HG03095 (cell line): ENCODE data around the gene CABLES1.

ENCODE experiments used
- ATAC-seq: cut with Tn5 transposase; IDR thresholded peaks from one replicate; pipeline ENCODE4 v1.9.1; 2021; ENCODE audit warnings: moderate library complexity; ENCODE audit not compliant: unreplicated experiment

The CABLES1 gene

DNA sequence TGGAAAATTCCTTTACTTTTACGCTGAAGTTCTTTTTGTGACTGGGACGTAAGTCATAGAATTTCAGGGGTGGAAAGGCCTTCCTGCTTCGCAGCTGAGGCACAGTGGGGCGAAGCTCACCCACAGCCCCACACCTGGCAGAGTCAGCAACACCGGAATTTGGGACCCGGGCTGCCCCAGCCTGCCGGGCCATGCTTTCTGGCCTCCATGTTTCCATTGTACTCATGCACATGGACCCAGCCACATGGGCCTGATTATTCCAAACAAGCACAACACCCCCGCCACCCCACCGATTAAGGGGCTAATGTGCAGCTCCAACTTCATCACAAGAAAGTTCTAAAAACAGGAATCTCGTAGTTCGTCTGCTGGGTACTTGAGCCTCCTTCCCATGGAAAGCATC, 82.5 kb downstream of the CABLES1 start:
- ATAC-seq: no peak

DNA sequence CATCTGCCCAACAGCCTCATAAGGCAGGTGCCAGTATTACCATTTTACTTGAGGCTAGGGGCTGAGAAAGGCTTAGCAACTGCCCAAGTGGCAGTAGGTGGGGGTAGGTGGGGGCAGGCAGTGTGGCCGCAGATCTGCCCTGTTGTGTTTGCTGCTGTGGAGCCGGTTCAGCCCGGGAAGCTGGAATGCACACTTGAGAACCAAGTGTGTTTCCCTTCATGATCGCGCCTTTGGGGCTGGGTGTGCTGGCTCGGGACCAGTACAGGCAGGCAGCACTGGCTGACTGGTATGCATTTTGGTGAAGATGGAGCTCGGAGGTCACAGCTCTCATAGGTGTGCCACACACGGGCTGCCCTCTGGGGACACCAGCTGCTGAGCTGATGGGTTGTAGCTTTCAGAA, 85.1 kb downstream of the CABLES1 start:
- ATAC-seq: no peak

DNA sequence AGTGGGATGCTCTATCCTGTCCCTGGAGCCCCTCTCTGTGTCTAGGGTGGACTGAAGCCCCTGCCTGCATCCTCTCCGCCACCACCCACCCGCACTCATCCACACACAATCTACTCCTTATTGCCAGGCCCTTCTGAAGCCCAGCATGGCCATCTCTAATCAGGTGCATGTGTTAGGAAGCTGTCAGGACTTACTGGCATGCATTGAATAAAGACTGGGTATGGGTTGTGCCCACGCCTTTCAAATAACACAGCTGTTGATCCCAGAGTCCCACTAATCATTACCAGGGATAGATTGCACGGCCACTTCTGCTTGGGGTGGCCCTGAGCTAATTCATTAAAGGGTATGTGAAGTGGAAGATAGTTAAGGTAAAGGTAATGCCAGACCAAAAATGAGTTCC, 88.4 kb downstream of the CABLES1 start:
- ATAC-seq: no peak

DNA sequence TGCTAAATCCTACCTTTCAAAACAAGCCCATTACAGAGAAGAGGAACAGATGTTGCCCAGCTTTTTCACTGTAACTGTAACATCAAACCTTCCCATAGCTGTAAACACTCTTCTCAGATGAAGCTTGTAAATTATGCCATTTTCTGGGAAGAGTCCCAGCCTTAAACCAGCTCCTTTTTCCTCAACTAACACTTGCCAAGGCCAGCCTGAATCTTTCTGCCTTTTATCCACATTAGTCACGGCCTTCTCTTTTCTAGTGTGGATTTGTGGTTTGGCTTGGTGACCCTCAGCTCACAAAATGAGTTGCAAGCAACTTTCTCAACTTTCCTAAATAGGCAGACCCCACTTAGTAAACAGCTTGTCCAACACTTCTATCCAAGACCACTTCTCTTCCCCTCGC, 90.2 kb downstream of the CABLES1 start:
- no peak for ATAC-seq

DNA sequence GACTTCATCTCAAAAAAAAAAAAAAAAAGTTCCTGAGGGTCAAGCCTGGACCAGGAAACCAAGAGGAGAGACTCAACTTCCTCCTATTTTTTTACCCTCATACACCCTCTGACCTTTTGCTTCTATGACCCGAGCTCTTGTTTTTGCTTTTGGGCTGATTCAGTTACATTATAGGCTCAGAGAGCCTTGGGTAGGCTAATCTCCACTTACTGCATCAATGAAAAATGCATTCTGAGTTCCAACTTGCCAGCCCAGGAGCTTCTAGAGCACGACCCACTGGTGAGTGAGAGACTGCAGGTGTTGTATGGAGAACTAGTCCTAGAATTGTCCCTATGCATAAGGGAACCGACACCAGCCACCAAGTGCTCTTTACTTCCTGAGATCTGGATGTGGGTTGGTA, 91.1 kb downstream of the CABLES1 start:
- no peak for ATAC-seq

DNA sequence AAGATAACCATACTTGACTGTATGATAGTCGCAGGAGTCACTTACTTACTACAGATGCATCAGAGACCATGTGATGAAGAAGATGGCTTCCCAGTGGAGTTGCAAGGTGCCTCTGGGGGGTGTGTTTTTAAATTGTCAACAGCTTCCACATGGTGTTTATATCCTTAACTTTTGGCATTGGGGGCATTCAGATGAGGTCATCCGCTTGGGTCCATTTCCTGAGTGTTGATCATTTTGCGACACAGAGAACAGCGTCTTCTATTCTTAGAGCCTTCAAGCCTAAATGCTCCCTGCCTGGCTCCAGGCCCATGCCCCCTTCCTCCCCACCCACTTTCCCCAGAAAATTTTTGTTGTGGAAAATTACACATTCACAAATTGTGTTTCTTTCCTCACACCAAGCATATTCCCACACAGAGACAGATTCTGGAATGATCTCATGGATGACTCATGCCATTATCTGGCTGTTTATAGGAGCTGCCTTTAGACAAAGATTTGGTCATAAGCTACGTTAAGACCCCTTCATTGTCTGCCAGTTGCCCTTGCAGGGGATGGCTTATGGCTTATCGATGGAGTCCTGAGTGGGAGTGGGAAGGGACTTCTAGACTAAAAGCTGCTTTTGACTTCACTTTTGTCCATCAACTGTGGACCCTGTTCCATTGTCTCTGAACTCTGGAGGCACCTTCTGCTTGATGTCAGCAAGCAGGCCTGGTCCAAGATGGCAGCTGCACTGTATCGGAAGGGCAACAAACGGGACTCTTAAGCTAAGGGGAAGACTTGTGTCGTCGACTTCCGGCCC, 91.8 kb downstream of the CABLES1 start:
- no peak for ATAC-seq

DNA sequence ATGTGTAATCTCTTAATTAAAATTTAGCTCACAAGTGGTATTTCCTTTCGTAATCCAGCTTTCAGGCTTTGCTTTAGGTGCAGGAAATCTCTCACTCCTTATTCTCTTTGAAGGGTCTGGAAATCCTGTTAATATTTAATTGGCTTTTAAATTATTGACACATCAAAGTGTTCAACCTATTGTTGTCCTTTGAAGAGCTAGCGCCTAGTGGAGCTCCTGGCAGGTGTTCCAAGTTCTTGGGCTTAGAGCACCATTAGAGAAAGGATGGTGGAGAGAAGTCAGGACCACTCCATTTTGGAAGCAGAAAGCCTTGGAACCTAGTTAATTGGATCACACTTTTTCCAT, 92.4 kb downstream of the CABLES1 start:
- no peak for ATAC-seq

DNA sequence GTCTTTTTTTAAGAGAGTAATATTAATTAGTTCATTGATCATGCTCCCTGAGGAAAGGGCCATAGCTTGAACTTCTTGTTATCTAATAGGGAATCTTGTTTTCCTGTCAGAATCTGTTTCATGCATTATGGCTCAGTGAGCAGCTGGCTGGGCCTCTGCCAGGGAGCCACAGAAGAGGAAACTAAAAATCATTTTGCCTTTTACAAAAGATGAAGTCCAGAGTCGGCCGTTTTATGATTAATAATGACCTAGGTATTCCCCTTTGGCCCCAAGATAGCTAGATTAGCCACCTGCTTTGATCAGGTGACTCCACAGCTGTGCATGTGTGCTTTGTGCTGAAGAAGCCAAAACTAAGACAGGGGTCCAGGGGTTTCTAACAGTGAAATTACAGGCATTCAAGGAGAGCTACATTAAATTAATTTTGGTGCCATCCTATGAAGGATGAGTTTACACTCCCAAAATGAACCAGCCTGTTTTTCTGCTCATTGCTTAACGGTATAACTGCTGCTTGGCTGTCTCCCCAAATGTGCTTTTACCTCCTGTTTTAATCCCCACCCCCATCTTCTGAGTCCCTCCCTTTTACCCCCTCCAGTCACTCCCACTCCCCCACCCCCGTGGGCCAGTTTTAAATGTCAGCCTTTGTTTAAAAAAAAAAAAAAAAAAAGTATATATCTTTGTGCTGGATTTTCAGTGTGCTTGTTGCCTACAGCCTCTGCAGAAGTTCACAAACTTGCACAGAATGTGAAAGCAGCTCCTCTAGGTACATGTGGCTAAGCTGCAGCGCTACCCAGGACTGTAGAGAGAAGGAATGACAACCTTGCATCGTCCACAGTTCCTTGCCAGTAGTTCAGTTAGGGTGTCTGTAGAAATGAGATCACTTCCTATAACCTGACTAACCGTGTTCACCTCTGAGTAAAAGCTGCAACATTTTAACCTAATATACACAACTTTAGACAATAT, 93.1 kb downstream of the CABLES1 start:
- ATAC-seq: peak; percentile 39

DNA sequence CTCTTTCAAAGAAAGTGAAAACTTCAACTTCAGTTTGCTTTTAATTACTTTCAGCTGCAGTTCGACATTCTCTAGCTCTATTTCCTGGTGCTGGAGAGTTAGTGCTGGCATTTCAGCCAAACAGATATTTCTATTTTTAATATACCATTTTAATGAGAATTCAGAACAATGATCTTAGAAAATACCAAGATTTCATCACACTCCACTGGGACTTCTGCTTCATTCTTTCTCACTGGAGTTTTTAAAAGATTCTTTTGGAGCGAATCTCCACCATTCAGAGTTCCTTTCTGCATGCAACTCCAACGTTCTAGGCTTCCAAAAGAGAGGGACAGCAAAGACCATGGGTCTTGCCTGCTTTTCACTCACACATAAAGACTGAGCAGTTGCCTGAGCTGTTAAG, 94.2 kb downstream of the CABLES1 start:
- no peak for ATAC-seq

DNA sequence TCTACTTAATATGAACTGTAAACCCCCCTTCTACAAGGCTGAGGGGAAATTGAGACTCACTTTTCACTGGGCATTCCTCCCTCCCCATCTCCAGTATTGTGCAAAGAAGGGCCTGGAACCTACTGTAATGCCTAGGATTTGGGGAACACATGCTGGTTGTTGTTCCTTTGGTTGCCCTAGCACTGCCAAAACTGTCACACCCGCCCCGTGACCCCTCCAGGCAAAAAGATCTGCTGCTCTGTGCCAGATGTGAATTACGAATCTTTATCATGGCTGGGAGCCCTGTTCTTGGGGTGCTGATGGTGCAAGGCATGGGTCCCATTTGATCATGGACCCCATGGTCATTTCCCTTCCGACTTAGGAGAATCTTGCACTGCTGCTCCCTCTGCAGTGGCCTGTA, 95.4 kb downstream of the CABLES1 start:
- ATAC-seq: no peak

DNA sequence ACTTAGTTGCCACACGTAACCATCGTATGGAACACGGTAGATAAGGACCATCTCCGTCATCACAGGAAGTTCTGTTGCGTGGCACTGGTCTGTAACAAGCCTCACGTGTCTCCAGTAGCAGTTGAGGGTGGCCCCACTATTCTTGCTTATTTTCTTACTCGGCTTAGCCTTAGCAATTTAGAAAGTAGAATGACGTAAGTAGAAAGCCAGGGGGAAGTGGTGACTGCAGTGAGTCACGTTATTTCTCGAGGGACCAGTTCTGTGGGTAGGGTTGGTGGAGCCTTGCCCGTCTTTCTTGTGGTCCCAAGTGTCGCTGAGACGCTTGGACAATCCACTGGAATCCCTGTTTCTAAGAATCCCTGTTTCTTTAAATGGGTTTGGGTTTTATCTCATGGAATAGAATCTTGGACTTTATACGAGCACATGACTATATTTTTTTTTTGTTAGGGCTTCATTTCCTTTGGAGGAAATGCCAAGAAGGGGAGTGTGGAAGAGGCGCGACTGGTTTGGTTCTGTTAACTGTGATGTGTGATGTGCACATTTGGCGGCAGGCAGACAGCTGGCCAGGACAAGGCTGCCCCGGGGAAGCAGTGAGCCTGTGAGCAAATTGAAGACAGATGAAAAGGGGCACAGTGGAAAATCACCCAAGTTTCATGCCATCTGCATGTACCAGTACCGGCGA, 96.2 kb downstream of the CABLES1 start:
- ATAC-seq: peak; percentile 74

DNA sequence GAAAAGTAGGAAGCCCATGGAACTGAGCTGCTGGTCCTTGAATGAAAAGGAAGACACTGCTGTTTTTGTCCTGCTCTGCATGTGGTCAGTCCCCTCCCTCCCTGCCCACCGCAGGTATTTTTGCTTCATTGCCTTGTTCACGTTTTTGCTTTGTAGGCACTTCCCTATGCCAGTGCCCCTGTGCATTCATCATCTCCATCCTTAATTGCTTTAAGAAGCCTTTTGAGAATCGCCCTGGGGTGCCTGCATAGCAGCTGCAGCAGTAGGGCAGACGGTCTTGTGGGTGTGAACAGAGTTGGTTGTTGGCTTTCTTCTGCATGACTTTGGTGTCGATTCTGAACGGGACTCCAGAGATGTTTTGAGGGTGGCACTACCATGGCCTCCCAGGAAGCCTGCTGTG, 97.0 kb downstream of the CABLES1 start:
- no peak for ATAC-seq

DNA sequence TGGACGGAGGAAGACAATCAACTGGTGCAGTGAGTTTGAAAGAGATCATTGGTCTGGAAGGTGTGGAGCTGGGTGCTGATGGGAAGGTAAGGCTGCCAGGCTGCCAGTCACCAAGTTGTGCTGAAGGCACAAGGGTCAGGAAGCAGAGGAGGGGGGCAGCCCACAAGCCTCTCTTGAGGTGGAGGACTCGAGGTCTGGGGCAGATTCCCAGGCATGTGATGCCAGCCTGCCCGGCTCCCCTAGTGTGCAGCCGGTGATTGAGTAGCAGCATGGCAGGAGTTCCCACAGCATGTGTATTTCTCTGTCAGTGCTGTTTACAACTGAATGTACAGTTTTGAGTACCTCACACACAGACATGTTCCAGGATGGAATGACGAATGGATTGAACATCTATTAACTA, 99.3 kb downstream of the CABLES1 start:
- no peak for ATAC-seq

DNA sequence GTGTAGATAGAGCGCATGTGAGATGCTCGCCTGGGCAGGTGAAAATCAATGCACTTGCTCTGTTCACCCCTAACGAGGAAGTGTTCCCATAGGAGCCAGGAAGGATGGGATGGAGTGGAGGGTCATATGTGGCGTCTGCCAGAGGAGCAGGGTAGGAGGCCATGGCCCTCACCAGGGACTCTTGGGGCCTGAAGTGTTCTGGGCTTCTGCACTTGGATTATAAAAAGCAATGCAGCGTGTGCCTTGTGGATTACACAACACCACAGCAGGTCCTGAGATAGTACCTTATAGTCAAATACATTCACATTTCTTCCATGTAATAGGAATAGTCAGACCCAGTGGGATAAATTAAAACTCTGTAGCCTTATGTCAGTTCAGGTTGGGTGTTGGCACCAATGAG, 100.1 kb downstream of the CABLES1 start:
- no peak for ATAC-seq

DNA sequence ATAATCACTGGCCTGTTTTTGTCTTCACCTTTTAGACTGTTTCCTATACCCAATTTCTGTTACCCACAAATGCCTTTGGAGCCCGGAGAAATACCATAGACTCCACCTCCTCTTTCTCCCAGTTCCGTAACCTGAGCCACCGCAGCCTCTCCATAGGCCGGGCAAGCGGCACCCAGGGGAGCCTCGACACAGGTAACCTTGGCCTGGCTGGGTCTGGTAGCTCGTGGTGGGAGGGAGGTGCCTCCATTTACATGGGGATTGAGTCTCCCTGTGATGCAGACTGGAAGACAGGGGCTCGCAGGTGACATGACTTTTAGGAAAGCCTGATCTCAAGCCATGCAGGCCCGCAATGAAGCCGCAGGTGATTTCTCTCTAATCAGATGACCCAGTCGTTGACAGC, 100.6 kb downstream of the CABLES1 start:
- ATAC-seq: no peak

DNA sequence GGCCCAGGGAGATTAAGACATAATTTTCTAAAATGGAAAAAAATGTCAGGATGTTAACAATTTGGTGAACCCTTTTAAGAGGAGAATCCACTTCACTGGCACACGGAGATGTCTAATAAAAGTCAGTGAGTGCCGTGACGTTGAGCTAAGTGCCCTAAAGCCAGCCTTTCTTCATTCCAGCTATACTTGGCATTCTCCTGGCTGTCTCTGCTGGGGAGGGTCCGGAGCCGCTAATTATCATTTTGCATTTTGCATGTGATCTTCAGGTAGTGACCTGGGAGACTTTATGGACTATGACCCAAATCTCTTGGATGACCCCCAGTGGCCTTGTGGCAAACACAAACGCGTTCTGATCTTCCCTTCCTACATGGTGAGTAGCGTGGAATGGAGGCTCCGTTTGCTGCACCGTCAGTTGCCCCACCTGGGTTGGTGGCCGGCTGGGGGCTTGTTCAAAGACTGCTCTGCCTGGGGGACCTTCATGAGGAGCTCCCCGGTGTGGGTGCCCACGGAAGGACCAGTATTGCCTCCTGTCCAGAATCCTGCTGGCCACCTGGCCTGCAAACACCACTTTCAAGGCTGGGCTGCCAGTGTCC, 101.7 kb downstream of the CABLES1 start:
- no peak for ATAC-seq

DNA sequence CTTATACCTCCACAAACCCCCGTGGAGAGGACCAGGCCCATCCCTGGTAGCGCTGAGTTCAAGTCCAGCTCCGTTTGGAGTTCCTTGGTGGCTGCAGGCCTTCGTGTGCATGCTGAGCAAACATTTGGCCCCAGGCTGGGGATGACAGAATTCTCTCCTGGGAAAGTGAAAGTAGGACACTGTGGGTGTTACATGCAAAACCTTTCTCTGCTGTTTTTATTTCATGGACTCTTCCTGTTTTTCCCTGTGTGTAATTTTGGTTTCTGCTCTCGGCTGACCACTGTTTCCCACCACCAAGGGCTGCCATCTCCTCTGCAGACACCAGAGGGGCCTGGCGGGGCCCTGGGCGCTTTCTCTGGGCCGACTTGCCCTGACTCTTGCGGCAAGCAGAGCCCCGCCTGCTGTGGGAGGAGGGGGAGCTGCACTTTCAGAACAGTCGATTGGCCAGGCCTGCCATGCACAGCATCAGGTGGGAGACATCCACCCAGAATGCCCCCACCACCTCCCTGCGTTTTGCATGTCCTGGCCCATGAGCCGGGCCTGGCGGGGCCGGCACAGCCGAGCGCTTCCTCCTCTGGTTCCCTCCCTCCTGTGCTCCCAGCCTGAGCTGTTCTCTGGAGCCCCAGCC, 102.4 kb downstream of the CABLES1 start:
- ATAC-seq: peak; percentile 48

DNA sequence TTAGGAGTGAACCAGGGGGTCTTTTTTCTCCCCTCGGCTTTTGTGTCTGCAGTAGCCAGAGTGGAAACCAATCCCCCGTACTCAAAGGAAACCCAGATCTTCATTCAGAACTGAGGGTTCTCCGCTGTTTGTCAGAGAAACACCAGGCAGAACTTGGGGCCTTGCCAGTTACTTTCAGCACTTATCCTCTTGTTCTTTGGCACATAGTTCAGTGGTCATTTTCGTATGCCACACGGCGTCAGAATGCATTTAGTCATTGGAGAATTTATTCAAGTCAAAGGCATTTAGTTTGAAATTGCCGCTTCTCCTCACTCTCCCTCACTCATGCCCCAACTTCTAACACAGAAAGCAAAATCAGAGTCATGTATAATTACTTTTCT, 102.9 kb downstream of the CABLES1 start:
- ATAC-seq: no peak

DNA sequence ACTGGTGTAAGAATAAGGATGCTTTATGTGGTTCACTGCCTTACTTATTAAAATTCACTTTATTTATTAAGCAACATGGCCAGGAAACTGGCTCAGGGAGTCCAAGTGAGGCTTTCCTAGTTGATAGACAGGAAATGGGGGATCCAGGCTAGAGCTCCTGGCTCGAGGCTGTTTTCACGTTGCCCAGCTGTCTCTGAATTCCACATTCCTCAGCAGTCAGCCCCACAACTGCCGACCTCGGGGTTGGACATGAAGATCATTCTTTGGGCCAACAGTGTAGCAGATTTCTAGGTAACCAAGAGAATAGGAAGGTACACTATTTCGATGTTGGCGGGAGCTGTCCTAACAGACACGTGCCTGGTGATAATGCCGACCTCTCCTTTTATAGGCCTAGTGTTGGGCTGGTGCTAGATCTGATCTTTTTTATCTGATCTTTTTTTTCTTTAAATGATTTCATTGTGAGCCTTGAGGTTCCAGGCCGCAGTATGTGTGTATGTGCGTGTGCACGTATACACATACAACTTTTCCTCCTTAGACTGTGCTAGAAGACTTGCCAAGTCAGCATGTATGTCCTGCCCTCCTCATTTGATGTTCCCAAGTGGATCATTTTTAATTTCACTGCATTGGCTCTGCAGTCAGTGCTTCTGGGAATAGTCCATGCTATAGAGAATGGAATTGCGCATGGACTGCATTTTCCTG, 103.5 kb downstream of the CABLES1 start:
- ATAC-seq: no peak

DNA sequence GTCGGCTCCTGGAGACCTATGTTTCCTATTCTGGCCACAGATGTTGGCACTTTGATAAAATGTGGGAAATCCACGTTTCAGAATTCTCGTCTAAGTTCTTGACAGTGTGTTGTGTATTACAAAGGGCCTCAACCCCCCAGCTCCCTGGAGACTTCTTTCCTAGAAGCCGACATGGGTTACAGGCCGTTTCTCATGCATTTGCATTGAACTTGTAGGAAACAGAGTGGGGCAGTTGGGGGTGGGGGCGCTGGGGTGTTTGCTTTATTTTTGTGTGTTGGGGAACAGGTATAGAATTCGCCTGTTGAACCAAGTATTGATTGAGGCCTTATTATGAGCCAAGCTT, 104.0 kb downstream of the CABLES1 start:
- no peak for ATAC-seq
